Esophagus muscularis mucosa (tissue), 4 donors: Measurements from ENCODE around the gene MAU2. TPM values are rescaled to one million over a fixed set of nuclear protein-coding genes. Genes with fewer than 3 reads are reported as not detected.

Experiments used
- DNase-seq: peaks from one replicate; pipeline ENCODE4 v3.0.0-alpha.2; 2017; ENCODE audit errors: extremely low spot score
- H3K27ac ChIP-seq, 4 donors: fragments of 200-600 bp; sonication (generic); replicated peaks in 1 of 4; 1 replicate in 3 of 4; 2 replicates in 1 of 4; pipeline ENCODE4 v1.5.1; 2016 to 2019; ENCODE audit warnings: mild to moderate bottlenecking in 1 of 4
- H3K27me3 ChIP-seq, 4 donors: fragments of 200-600 bp; sonication (generic); one replicate each; pipeline versions ENCODE4 v1.5.1 to v1.6.0; 2016 to 2019
- H3K36me3 ChIP-seq, 4 donors: fragments of 200-600 bp; sonication (generic); one replicate each; pipeline ENCODE4 v1.5.1; 2016 to 2019
- H3K4me1 ChIP-seq, 4 donors: fragments of 200-600 bp; sonication (generic); one replicate each; pipeline ENCODE4 v1.5.1; 2016 to 2019
- H3K4me3 ChIP-seq, 4 donors: fragments of 200-600 bp; sonication (generic); 1 replicate in 2 of 4; 2 replicates in 2 of 4; pipeline ENCODE4 v1.5.1; 2016 to 2019; ENCODE audit warnings: mild to moderate bottlenecking in 4 of 4, moderate library complexity in 1 of 4
- H3K9me3 ChIP-seq, 4 donors: fragments of 200-600 bp; sonication (generic); 1 replicate in 3 of 4; 2 replicates in 1 of 4; pipeline ENCODE4 v1.5.1; 2016 to 2019
- CTCF ChIP-seq, 3 experiments: fragments of 200-600 bp in 2 of 3; fragments of 450-650 bp in 1 of 3; sonication (generic) in 2 of 3; IDR thresholded peaks; one replicate each; pipeline ENCODE4 v1.5.1; 2017 to 2019; ENCODE audit warnings: antibody characterized with exemption in 3 of 3, mild to moderate bottlenecking in 2 of 3, moderate library complexity in 1 of 3
- EP300 ChIP-seq: sonication (generic); formaldehyde crosslinking; IDR thresholded peaks from one replicate; pipeline ENCODE4 v1.6.1; 2017; ENCODE audit warnings: antibody characterized with exemption
- POLR2A ChIP-seq: fragments of 450-650 bp; IDR thresholded peaks from one replicate; pipeline ENCODE4 v1.6.1; 2017; ENCODE audit warnings: antibody characterized with exemption, moderate library complexity, mild to moderate bottlenecking, low read depth
- POLR2AphosphoS5 ChIP-seq, 2 donors: sonication (generic); formaldehyde crosslinking; IDR thresholded peaks; one replicate each; pipeline ENCODE4 v1.6.1; 2017; ENCODE audit warnings: antibody characterized with exemption in 2 of 2
- WGBS: methylation state at CpG from one replicate; pipeline ENCODE4 v1.1.5; 2018; 5-methylcytosine and 5-hydroxymethylcytosine counted together
- intact Hi-C: fragments of 100-400 bp; cut with DNase I; formaldehyde crosslinking; loops from one replicate; pipeline ENCODE4 v1.15.1; 2023
- total RNA-seq, 4 donors: library from RNA; depleted of rRNA; stranded (reverse); fragments of >200 nt; gene quantifications; one replicate each; pipeline versions ENCODE4 v1.1.0 to v1.2.1, GENCODE V29; 2016

The MAU2 gene
- total RNA-seq, 4 donors from 2014 or later = 27.4 to 47.8 (median 37.6) TPM

- WGBS = 95% methylated on average over 9 of the region's 13 CpGs
- intact Hi-C loops = no loop called here
- H3K9me3 ChIP-seq = no peaks in the 10 kb centered on the region
Measured at GRCh38 chr19:19356901-19357566, 36.4 kb downstream of the MAU2 start.

GRCh38 chr19:19361075-19361594 lies 40.5 kb downstream of the MAU2 start:
- Histone ChIP-seq H3K27me3 (no peaks in the 10 kb centered on the region), H3K27ac (peak overlapping the region in 3 of 4 donors; percentile 39 to 57 (median 57)), H3K9me3 (no peaks in the 10 kb centered on the region), H3K36me3 (peaks cover 13 to 34% (median 24%) of the 10 kb centered on the region in 4 donors), H3K4me1 (peaks cover 12 to 21% (median 17%) of the 10 kb centered on the region in 4 donors), H3K4me3 (no peak overlapping the region)
- TF ChIP-seq POLR2A (no peak), POLR2AphosphoS5 (IDR thresholded peaks at IDR 0.05) (peak; percentile 23 to 63), EP300 (no peak), CTCF (IDR thresholded peaks at IDR 0.05) (peak; percentile 74 to 90 (median 85))
- 5% methylated on average over 13 of the region's 14 CpGs for WGBS
- peak; percentile 96 for DNase-seq
- intact Hi-C loops = no loop called here

More at GRCh38 chr19:19356901-19357566, 36.4 kb downstream of the MAU2 start:
- H3K4me3 ChIP-seq = no peak overlapping the region
- no peak for DNase-seq
- peaks cover 0 to 12% (median 7%) of the 10 kb centered on the region in 4 donors for H3K4me1 ChIP-seq
- no peaks in the 10 kb centered on the region for H3K27me3 ChIP-seq
- no peak for TF ChIP-seq CTCF (IDR thresholded peaks at IDR 0.05)
- TF ChIP-seq EP300 = no peak
- TF ChIP-seq POLR2A = no peak
- peaks cover 46 to 75% (median 65%) of the 10 kb centered on the region in 4 donors for H3K36me3 ChIP-seq
- no peak overlapping the region for H3K27ac ChIP-seq

- WGBS = 100% methylated on average over 1 of the region's 4 CpGs
- TF ChIP-seq POLR2A (no peak), POLR2AphosphoS5 (IDR thresholded peaks at IDR 0.05) (no peak), CTCF (IDR thresholded peaks at IDR 0.05) (no peak), EP300 (no peak)
- Histone ChIP-seq H3K4me1 (peaks cover 15 to 30% (median 25%) of the 10 kb centered on the region in 4 donors), H3K4me3 (no peak overlapping the region), H3K27me3 (no peaks in the 10 kb centered on the region), H3K36me3 (peaks cover 3 to 24% (median 15%) of the 10 kb centered on the region in 4 donors), H3K9me3 (no peaks in the 10 kb centered on the region), H3K27ac (no peak overlapping the region)
- no peak for DNase-seq
- intact Hi-C loops = no loop called here
Measured at GRCh38 chr19:19362075-19362474, 41.4 kb downstream of the MAU2 start.

- no peak for DNase-seq
- no peak overlapping the region for H3K27ac ChIP-seq
- TF ChIP-seq EP300 = no peak
- peak in 1 of 2 donors; percentile 61 for TF ChIP-seq POLR2AphosphoS5 (IDR thresholded peaks at IDR 0.05)
- peak; percentile 93 to 96 (median 96) for TF ChIP-seq CTCF (IDR thresholded peaks at IDR 0.05)
- no peak overlapping the region for H3K4me3 ChIP-seq
- H3K4me1 ChIP-seq = peaks cover 12 to 23% (median 17%) of the 10 kb centered on the region in 4 donors
- no peaks in the 10 kb centered on the region for H3K9me3 ChIP-seq
- H3K36me3 ChIP-seq = no peaks in the 10 kb centered on the region
- H3K27me3 ChIP-seq = no peaks in the 10 kb centered on the region
- intact Hi-C loops = loop anchor here (1.0 to 5.0 kb wide), 2 partner anchors 41 to 123 kb away; partner anchors contain the start of gene GATAD2A
- WGBS = 39% methylated on average over 16 of the region's 18 CpGs
Measured at GRCh38 chr19:19366434-19367396, 46.1 kb downstream of the MAU2 start.
